Endothelial cell of umbilical vein (primary cell): ENCODE data around the gene PLK5. TPM values are rescaled to one million over a fixed set of nuclear protein-coding genes. Genes with fewer than 3 reads are reported as not detected.

Experiments
- BruUV-seq: library from RNA; stranded (reverse); fragments of 400-500 nt; replicated peaks from 2 replicates; lab custom pipeline; 2021; lab: Mats Ljungman, UMichigan
- CTCF ChIA-PET: fragments of 300-600, 350-600 bp; sonication (Branson Sonifier 250); formaldehyde crosslinking; loops from one replicate; lab custom pipeline; 2021; ENCODE audit warnings: antibody characterized with exemption, inconsistent platforms; lab: Charles Lee
- POLR2A ChIA-PET: fragments of 300-600, 350-600 bp; sonication (Branson Sonifier 250); formaldehyde crosslinking; loops from one replicate; lab custom pipeline; 2021; ENCODE audit warnings: antibody characterized with exemption, inconsistent platforms; lab: Charles Lee
- DNase-seq: peaks from one replicate; pipeline ENCODE4 v3.0.0-alpha.2; 2011; ENCODE audit warnings: low read depth, low spot score
- FAIRE-seq: peaks from 2 replicates; lab custom pipeline; 2011; peaks lifted over from hg19 to GRCh38; lab: Jason Lieb, UNC
- H2AFZ ChIP-seq: 2 replicates; pipeline ENCODE4 v1.6.0; 2012; ENCODE audit warnings: low read depth, low read length, control low read depth, inconsistent platforms
- H3K27ac ChIP-seq: 2 replicates; pipeline ENCODE4 v1.5.1; 2011; ENCODE audit warnings: low read depth, mild to moderate bottlenecking, control low read depth, low read length, moderate library complexity; ENCODE audit not compliant: insufficient read depth
- H3K27me3 ChIP-seq, 2 experiments: 2 replicates each; pipeline versions ENCODE4 v1.6.0 to v1.6.1; 2011; ENCODE audit warnings: low read length in 2 of 2, mixed read lengths in 1 of 2; ENCODE audit not compliant: control insufficient read depth in 2 of 2, insufficient read depth in 2 of 2
- H3K36me3 ChIP-seq, 2 experiments: 2 replicates in 1 of 2; 3 replicates in 1 of 2; pipeline ENCODE4 v1.5.1; 2011; ENCODE audit warnings: low read length in 2 of 2, mild to moderate bottlenecking in 1 of 2, moderate library complexity in 1 of 2; ENCODE audit not compliant: control insufficient read depth in 2 of 2, insufficient read depth in 2 of 2; ENCODE audit errors: extremely low read depth in 1 of 2
- H3K4me1 ChIP-seq: 3 replicates; pipeline ENCODE4 v1.5.1; 2011; ENCODE audit warnings: mild to moderate bottlenecking, low read length; ENCODE audit not compliant: control insufficient read depth, insufficient read depth; ENCODE audit errors: extremely low read depth
- H3K4me2 ChIP-seq: 2 replicates; pipeline ENCODE4 v1.6.1; 2011; ENCODE audit warnings: low read length, control low read depth, mixed read lengths; ENCODE audit not compliant: insufficient read depth
- H3K4me3 ChIP-seq, 3 experiments: fragments of 200-600 bp in 1 of 3; sonication (generic), shearing (Covaris generic) in 1 of 3; replicated peaks in 1 of 3; 2 replicates each; pipeline ENCODE4 v1.5.1; 2011 to 2016; ENCODE audit warnings: control low read depth in 3 of 3, low read length in 3 of 3, mild to moderate bottlenecking in 2 of 3, inconsistent platforms in 1 of 3, low read depth in 1 of 3, moderate library complexity in 1 of 3; ENCODE audit not compliant: insufficient read depth in 1 of 3
- H3K79me2 ChIP-seq: 2 replicates; pipeline ENCODE4 v1.6.0; 2012; ENCODE audit warnings: low read length, inconsistent platforms; ENCODE audit not compliant: control insufficient read depth, insufficient read depth
- H3K9ac ChIP-seq: replicated peaks from 2 replicates; pipeline ENCODE3; 2011; ENCODE audit warnings: low read length, control low read depth; ENCODE audit not compliant: insufficient read depth; ENCODE audit errors: extremely low read depth
- H3K9me1 ChIP-seq: replicated peaks from 3 replicates; pipeline ENCODE4 v1.6.0; 2011; ENCODE audit warnings: mild to moderate bottlenecking, low read length; ENCODE audit not compliant: control insufficient read depth, insufficient read depth; ENCODE audit errors: extremely low read depth
- H3K9me3 ChIP-seq: replicated peaks from 2 replicates; pipeline ENCODE4 v1.5.1; 2012; ENCODE audit warnings: low read length, inconsistent platforms; ENCODE audit not compliant: control insufficient read depth, insufficient read depth
- H4K20me1 ChIP-seq: replicated peaks from 2 replicates; pipeline ENCODE3; 2011; ENCODE audit warnings: mild to moderate bottlenecking, low read length; ENCODE audit not compliant: control insufficient read depth, insufficient read depth; ENCODE audit errors: extremely low read depth
- EZH2 ChIP-seq: IDR thresholded peaks from 2 replicates; pipeline ENCODE4 v1.6.1; 2012; ENCODE audit warnings: borderline replicate concordance, low read depth, mild to moderate bottlenecking, moderate library complexity, low read length, inconsistent platforms; ENCODE audit not compliant: severe bottlenecking
- FOS ChIP-seq: IDR thresholded peaks from 2 replicates; pipeline ENCODE4 v1.6.1; 2011; ENCODE audit warnings: mild to moderate bottlenecking, low read length, moderate library complexity, borderline replicate concordance; ENCODE audit not compliant: insufficient read depth
- GATA2 ChIP-seq: IDR thresholded peaks from 2 replicates; pipeline ENCODE4 v1.7.0; 2011; ENCODE audit warnings: low read depth, mild to moderate bottlenecking, moderate library complexity, mixed read lengths, low read length; ENCODE audit not compliant: insufficient read length, insufficient read depth
- JUN ChIP-seq: IDR thresholded peaks from 2 replicates; pipeline ENCODE4 v1.6.1; 2011; ENCODE audit warnings: borderline replicate concordance, low read depth; ENCODE audit not compliant: insufficient read length, insufficient read depth
- MYC ChIP-seq: IDR thresholded peaks from one replicate; pipeline ENCODE4 v1.6.1; 2011; ENCODE audit warnings: mild to moderate bottlenecking, low read depth, low read length
- POLR2A ChIP-seq: IDR thresholded peaks from 2 replicates; pipeline ENCODE4 v1.6.1; 2012; ENCODE audit warnings: low read depth, mild to moderate bottlenecking, control low read depth, low read length
- POLR2AphosphoS5 ChIP-seq: IDR thresholded peaks from 2 replicates; pipeline ENCODE4 v1.6.1; 2012; ENCODE audit warnings: low read depth, mild to moderate bottlenecking, control low read depth, low read length, moderate library complexity; ENCODE audit not compliant: insufficient read depth
- dilution Hi-C: fragments of 300-500 bp; cut with MboI; formaldehyde crosslinking; loops from one replicate; pipeline ENCODE4 v1.15.0; 2019; ENCODE audit warnings: low sequenced_read_pairs; ENCODE audit not compliant: extremely low pct_ligation_motif_present
- intact Hi-C: fragments of 100-400 bp; cut with micrococcal nuclease; formaldehyde crosslinking; loops from one replicate; pipeline ENCODE4 v1.10.0; 2022
- polyA plus RNA-seq, 4 experiments: library from polyadenylated mRNA; depleted of rRNA in 3 of 4; stranded (reverse) in 3 of 4; unstranded in 1 of 4; fragments of >200 nt; gene quantifications; 2 replicates each; pipeline versions ENCODE4 v1.2.1 to v1.2.3, GENCODE V29; 2011 to 2012; ENCODE audit warnings: missing spikeins in 1 of 4
- total RNA-seq: library from RNA; stranded (reverse); gene quantifications from 2 replicates; pipeline ENCODE4 v1.2.3, GENCODE V29; 2021
- TF ChIP-seq, protein P1 (sequence below), 2 donors: IDR thresholded peaks; 1 replicate in 1 of 2; 2 replicates in 1 of 2; pipeline ENCODE4 v1.5.1; 2011; ENCODE audit warnings: low read length in 2 of 2, mild to moderate bottlenecking in 2 of 2, moderate library complexity in 2 of 2, control low read depth in 1 of 2, inconsistent platforms in 1 of 2, low read depth in 1 of 2; ENCODE audit not compliant: insufficient read depth in 1 of 2; ENCODE audit errors: extremely low read depth in 1 of 2
- TF ChIP-seq, protein P2 (sequence below): IDR thresholded peaks from 2 replicates; pipeline ENCODE4 v1.6.1; 2011; ENCODE audit not compliant: insufficient read depth, insufficient read length

The PLK5 gene
- total and polyA plus RNA-seq, 2 donors (not counting 3 experiments of a cell fraction or from before 2014, with no cell fraction given): not detected

- Histone ChIP-seq H3K79me2 (no peaks in the 10 kb centered on the region), H3K27ac (no peak overlapping the region), H3K4me2 (no peak overlapping the region), H2AFZ (no peak overlapping the region), H4K20me1 (no peaks in the 10 kb centered on the region), H3K4me3 (no peak overlapping the region), H3K9me1 (no peaks in the 10 kb centered on the region), H3K27me3 (peaks cover 9 to 12% of the 10 kb centered on the region in 2 experiments), H3K36me3 (no peaks in the 10 kb centered on the region), H3K9me3 (no peaks in the 10 kb centered on the region), H3K4me1 (no peaks in the 10 kb centered on the region), H3K9ac (no peak overlapping the region)
- TF ChIP-seq GATA2 (no peak), POLR2A (no peak), MYC (no peak), POLR2AphosphoS5 (no peak), EZH2 (no peak), JUN (no peak), FOS (no peak)
- TF ChIP-seq, protein P1, sequence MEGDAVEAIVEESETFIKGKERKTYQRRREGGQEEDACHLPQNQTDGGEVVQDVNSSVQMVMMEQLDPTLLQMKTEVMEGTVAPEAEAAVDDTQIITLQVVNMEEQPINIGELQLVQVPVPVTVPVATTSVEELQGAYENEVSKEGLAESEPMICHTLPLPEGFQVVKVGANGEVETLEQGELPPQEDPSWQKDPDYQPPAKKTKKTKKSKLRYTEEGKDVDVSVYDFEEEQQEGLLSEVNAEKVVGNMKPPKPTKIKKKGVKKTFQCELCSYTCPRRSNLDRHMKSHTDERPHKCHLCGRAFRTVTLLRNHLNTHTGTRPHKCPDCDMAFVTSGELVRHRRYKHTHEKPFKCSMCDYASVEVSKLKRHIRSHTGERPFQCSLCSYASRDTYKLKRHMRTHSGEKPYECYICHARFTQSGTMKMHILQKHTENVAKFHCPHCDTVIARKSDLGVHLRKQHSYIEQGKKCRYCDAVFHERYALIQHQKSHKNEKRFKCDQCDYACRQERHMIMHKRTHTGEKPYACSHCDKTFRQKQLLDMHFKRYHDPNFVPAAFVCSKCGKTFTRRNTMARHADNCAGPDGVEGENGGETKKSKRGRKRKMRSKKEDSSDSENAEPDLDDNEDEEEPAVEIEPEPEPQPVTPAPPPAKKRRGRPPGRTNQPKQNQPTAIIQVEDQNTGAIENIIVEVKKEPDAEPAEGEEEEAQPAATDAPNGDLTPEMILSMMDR (IDR thresholded peaks at IDR 0.05; ENCODE audit: extremely low read depth in 1 of 2, insufficient read depth in 1 of 2, low read depth in 1 of 2, low read length in 2 of 2): no peak
- TF ChIP-seq, protein P2, sequence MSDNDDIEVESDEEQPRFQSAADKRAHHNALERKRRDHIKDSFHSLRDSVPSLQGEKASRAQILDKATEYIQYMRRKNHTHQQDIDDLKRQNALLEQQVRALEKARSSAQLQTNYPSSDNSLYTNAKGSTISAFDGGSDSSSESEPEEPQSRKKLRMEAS: no peak
- CTCF ChIA-PET: interaction anchor here (1.5 kb wide), 1 partner anchor 80 kb away, joined by 4 read pairs; no protein-coding TSS in a partner anchor
- dilution Hi-C loops: no loop called here
- no peak for DNase-seq
- intact Hi-C loops: no loop called here
- FAIRE-seq: no peak
- POLR2A ChIA-PET: no interaction called here
- BruUV-seq: no TSS peak
These were observed 552 bp downstream of the PLK5 start for GRCh38 chr19:1524287-1524971.
